K562 (cell line): ENCODE results near the gene DCAF6. TPM values are rescaled to one million over a fixed set of nuclear protein-coding genes. Genes with fewer than 3 reads are reported as not detected.
A peak's percentile ranks its signal among the peaks of the same experiment; 100 is the strongest.

Experiments used
- ATAC-seq: fragments of 200-7000 bp; cut with Tn5 transposase; 3 replicates; pipeline ENCODE4 v1.9.1; 2020; ENCODE audit warnings: moderate library complexity
- BruUV-seq: library from RNA; stranded (reverse); fragments of 400-500 nt; replicated peaks from 2 replicates; lab custom pipeline; 2021; lab: Mats Ljungman, UMichigan
- CTCF ChIA-PET: fragments of 300-600 bp; formaldehyde crosslinking; extraction: SDS; loops from one replicate; lab custom pipeline; 2021; ENCODE audit warnings: low intra/inter-chr PET ratio; lab: Yijun Ruan, JAX
- POLR2A ChIA-PET: fragments of 300-600, 350-650 bp; sonication (Branson Sonifier 250); formaldehyde crosslinking; extraction: SDS; loops from one replicate; lab custom pipeline; 2021; ENCODE audit warnings: antibody characterized with exemption, inconsistent platforms; lab: Yijun Ruan, JAX
- DNase-seq, 4 experiments: peaks; one replicate each; pipeline versions ENCODE4 v3.0.0 to v3.0.0-alpha.2; 2011 to 2018; ENCODE audit warnings: low spot score in 3 of 4, mixed read lengths in 3 of 4; ENCODE audit errors: extremely low read depth in 1 of 4
- FAIRE-seq: peaks from 2 replicates; lab custom pipeline; 2011; peaks lifted over from hg19 to GRCh38; lab: Jason Lieb, UNC
- H2AFZ ChIP-seq: 2 replicates; pipeline ENCODE4 v1.6.0; 2011; ENCODE audit warnings: low read depth, low read length, control low read depth, inconsistent platforms
- H3K27ac ChIP-seq: fragments of 200-600 bp; 3 replicates; pipeline ENCODE4 v1.8.0; 2011; ENCODE audit warnings: low read depth, mild to moderate bottlenecking, control low read depth, inconsistent platforms, low read length, moderate library complexity, mixed read lengths; ENCODE audit errors: extremely low read depth
- H3K27me3 ChIP-seq, 2 experiments: fragments of 300-600 bp in 1 of 2; 2 replicates in 1 of 2; 3 replicates in 1 of 2; pipeline versions ENCODE4 v1.6.0 to v1.8.0; 2011; ENCODE audit warnings: inconsistent platforms in 2 of 2, low read length in 2 of 2, mild to moderate bottlenecking in 1 of 2, mixed read lengths in 1 of 2, moderate library complexity in 1 of 2; ENCODE audit not compliant: control insufficient read depth in 2 of 2, insufficient read depth in 2 of 2
- H3K36me3 ChIP-seq: fragments of 300-600 bp; 3 replicates; pipeline ENCODE4 v1.8.0; 2011; ENCODE audit warnings: mild to moderate bottlenecking, low read length, inconsistent platforms; ENCODE audit not compliant: control insufficient read depth, insufficient read depth
- H3K4me1 ChIP-seq, 2 experiments: fragments of 200-600 bp in 1 of 2; replicated peaks in 1 of 2; 2 replicates in 1 of 2; 3 replicates in 1 of 2; pipeline versions ENCODE4 v1.5.1 to v1.8.0; 2011; ENCODE audit warnings: inconsistent platforms in 2 of 2, low read length in 2 of 2, mild to moderate bottlenecking in 1 of 2, mixed read lengths in 1 of 2, moderate library complexity in 1 of 2; ENCODE audit not compliant: control insufficient read depth in 2 of 2, insufficient read depth in 2 of 2
- H3K4me2 ChIP-seq: 2 replicates; pipeline ENCODE4 v1.6.1; 2011; ENCODE audit warnings: low read length, control low read depth, inconsistent platforms, mixed read lengths; ENCODE audit not compliant: insufficient read depth
- H3K4me3 ChIP-seq: fragments of 200-600 bp; sonication (generic), shearing (Covaris generic); 2 replicates; pipeline ENCODE4 v1.5.1; 2016; ENCODE audit warnings: control low read depth, inconsistent platforms
- H3K79me2 ChIP-seq: fragments of 200-600 bp; 3 replicates; pipeline ENCODE4 v1.8.0; 2011; ENCODE audit warnings: low read length, inconsistent platforms; ENCODE audit not compliant: control insufficient read depth, insufficient read depth
- H3K9ac ChIP-seq, 2 experiments: 2 replicates each; pipeline versions ENCODE4 v1.6.0 to v1.6.1; 2011; ENCODE audit warnings: low read depth in 2 of 2, low read length in 2 of 2, control low read depth in 1 of 2, inconsistent platforms in 1 of 2, mild to moderate bottlenecking in 1 of 2, mixed read lengths in 1 of 2; ENCODE audit not compliant: insufficient read depth in 1 of 2
- H3K9me1 ChIP-seq: one replicate; pipeline ENCODE4 v1.6.0; 2011; ENCODE audit warnings: inconsistent platforms, mild to moderate bottlenecking, low read length, moderate library complexity; ENCODE audit not compliant: control insufficient read depth, insufficient read depth
- H3K9me3 ChIP-seq: replicated peaks from 2 replicates; pipeline ENCODE4 v1.5.1; 2011; ENCODE audit warnings: low read depth, low read length, inconsistent platforms; ENCODE audit not compliant: control insufficient read depth, insufficient read depth
- H4K20me1 ChIP-seq: replicated peaks from 2 replicates; pipeline ENCODE4 v1.6.1; 2011; ENCODE audit warnings: low read length, inconsistent platforms, mixed read lengths; ENCODE audit not compliant: control insufficient read depth, insufficient read depth
- TCF3 ChIP-seq: sonication (generic); formaldehyde crosslinking; IDR thresholded peaks from 2 replicates; pipeline ENCODE4 v1.4.0; 2020; ENCODE audit warnings: mild to moderate bottlenecking, missing genetic modification reagents
- WGBS: fragments of 100-300 bp; shearing (Covaris generic); methylation state at CpG from one replicate; pipeline ENCODE4 v1.1.6; 2016; ENCODE audit warnings: low coverage, mixed read lengths; ENCODE audit not compliant: insufficient coverage; ENCODE audit errors: missing lambda C conversion rate; 5-methylcytosine and 5-hydroxymethylcytosine counted together
- in situ Hi-C: fragments of 300-500 bp; cut with MboI; formaldehyde crosslinking; loops from 4 replicates; pipeline ENCODE4 v1.15.0; 2018; ENCODE audit warnings: inconsistent platforms, mixed read lengths
- intact Hi-C: fragments of 100-400 bp; cut with micrococcal nuclease; formaldehyde crosslinking; loops from 2 replicates; pipeline ENCODE4 v1.14.2; 2022
- polyA plus RNA-seq, 8 experiments: library from polyadenylated mRNA; depleted of rRNA in 4 of 8; stranded (reverse) in 5 of 8; unstranded in 3 of 8; fragments of >200 nt; fragmentation: Nextera tagmentation in 2 of 8; fragmentation: Illumina TruSeq in 1 of 8; extraction: Ambion mirVana in 2 of 8; extraction: Trizol in 1 of 8; gene quantifications; 2 replicates each; pipeline versions ENCODE4 v1.2.1 to v1.2.3, GENCODE V29; 2011 to 2014; ENCODE audit warnings: inconsistent platforms in 1 of 8, missing spikeins in 1 of 8
- total RNA-seq, 7 experiments: library from RNA; depleted of rRNA in 6 of 7; stranded (reverse); fragments of >200 nt in 6 of 7; fragmentation: Illumina TruSeq in 2 of 7; extraction: Trizol in 2 of 7; gene quantifications; 2 replicates each; pipeline versions ENCODE4 v1.2.1 to v1.2.3, GENCODE V29; 2011 to 2021; ENCODE audit warnings: low replicate concordance in 1 of 7
- TF ChIP-seq, protein P1 (sequence below): sonication (generic); IDR thresholded peaks from 2 replicates; pipeline ENCODE4 v1.6.1; 2016
- TF ChIP-seq, protein P2 (sequence below), 3 experiments: IDR thresholded peaks in 2 of 3; conservative IDR thresholded peaks in 1 of 3; 2 replicates each; pipeline ENCODE4 v1.5.1; 2011 to 2012; ENCODE audit warnings: low read length in 3 of 3, mild to moderate bottlenecking in 3 of 3, control low read depth in 2 of 3, improper control_type of control experiment in 1 of 3, inconsistent platforms in 1 of 3, low read depth in 1 of 3, mixed read lengths in 1 of 3, moderate library complexity in 1 of 3; ENCODE audit not compliant: insufficient read depth in 2 of 3

Gene DCAF6
- total and polyA plus RNA-seq, 9 of the 15 experiments (the other 6 are each of a cell fraction or from before 2014, with no cell fraction given), result 19.1 to 102 (median 46.3) TPM

- peak; percentile 87 for FAIRE-seq
- TF ChIP-seq, protein P1, sequence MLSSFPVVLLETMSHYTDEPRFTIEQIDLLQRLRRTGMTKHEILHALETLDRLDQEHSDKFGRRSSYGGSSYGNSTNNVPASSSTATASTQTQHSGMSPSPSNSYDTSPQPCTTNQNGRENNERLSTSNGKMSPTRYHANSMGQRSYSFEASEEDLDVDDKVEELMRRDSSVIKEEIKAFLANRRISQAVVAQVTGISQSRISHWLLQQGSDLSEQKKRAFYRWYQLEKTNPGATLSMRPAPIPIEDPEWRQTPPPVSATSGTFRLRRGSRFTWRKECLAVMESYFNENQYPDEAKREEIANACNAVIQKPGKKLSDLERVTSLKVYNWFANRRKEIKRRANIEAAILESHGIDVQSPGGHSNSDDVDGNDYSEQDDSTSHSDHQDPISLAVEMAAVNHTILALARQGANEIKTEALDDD, result peak; percentile 73
- TF ChIP-seq, protein P2, sequence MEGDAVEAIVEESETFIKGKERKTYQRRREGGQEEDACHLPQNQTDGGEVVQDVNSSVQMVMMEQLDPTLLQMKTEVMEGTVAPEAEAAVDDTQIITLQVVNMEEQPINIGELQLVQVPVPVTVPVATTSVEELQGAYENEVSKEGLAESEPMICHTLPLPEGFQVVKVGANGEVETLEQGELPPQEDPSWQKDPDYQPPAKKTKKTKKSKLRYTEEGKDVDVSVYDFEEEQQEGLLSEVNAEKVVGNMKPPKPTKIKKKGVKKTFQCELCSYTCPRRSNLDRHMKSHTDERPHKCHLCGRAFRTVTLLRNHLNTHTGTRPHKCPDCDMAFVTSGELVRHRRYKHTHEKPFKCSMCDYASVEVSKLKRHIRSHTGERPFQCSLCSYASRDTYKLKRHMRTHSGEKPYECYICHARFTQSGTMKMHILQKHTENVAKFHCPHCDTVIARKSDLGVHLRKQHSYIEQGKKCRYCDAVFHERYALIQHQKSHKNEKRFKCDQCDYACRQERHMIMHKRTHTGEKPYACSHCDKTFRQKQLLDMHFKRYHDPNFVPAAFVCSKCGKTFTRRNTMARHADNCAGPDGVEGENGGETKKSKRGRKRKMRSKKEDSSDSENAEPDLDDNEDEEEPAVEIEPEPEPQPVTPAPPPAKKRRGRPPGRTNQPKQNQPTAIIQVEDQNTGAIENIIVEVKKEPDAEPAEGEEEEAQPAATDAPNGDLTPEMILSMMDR (IDR thresholded peaks at IDR 0.05 in 2 of 3, conservative IDR thresholded peaks at IDR 0.05 in 1 of 3; ENCODE audit: insufficient read depth in 2 of 3, low read depth in 1 of 3, low read length in 3 of 3), result peak in 2 of 3 experiments; percentile 22 to 25; a peak in 1 of 6 replicates
- no peak for TF ChIP-seq TCF3
- ChIA-PET CTCF (interaction anchor here (0.6 to 0.8 kb wide), 2 partner anchors 23 to 151 kb away, joined by 3 read pairs; no protein-coding TSS in a partner anchor), POLR2A (interaction anchor here (0.6 to 1.0 kb wide), 3 partner anchors 10 to 227 kb away, joined by 3 read pairs; no protein-coding TSS in a partner anchor)
- Histone ChIP-seq H3K9ac (no peak overlapping the region), H3K79me2 (no peaks in the 10 kb centered on the region), H3K27me3 (no peaks in the 10 kb centered on the region), H3K9me3 (no peaks in the 10 kb centered on the region), H4K20me1 (no peaks in the 10 kb centered on the region), H3K4me1 (peaks cover 0 to 4% of the 10 kb centered on the region in 2 experiments; a peak in 1 of 5 replicates), H3K4me2 (no peak overlapping the region; the same call in 1 of the 2 replicates), H3K4me3 (no peak overlapping the region), H3K36me3 (no peaks in the 10 kb centered on the region), H3K27ac (no peak overlapping the region), H3K9me1 (no peaks in the 10 kb centered on the region), H2AFZ (0 out of 2 replicates have a peak overlapping the region, but pooled peaks have one; percentile 3)
- peak in 2 of 4 experiments; percentile 42 to 55 for DNase-seq
- intact Hi-C loops, result no loop called here
- peak; percentile 82 for ATAC-seq
- WGBS, result 21% methylated on average over 7 of the region's 7 CpGs
- no TSS peak for BruUV-seq
- in situ Hi-C loops, result no loop called here
These were observed 174.5 kb downstream of the DCAF6 start for GRCh38 chr1:168110896-168111545.
